Measurements from ENCODE around the gene DMPK.

GRCh38 chr19:45773384-45773783, 8.9 kb downstream of the DMPK start:
- no peak for TF ChIP-seq CTCF (IDR thresholded peaks at IDR 0.05)
- TF ChIP-seq POLR2AphosphoS5 (IDR thresholded peaks at IDR 0.05; ENCODE audit: insufficient read depth in 1 of 2, low read depth in 1 of 2) = no peak
